ENCODE measurements around the gene GPR87. TPM values are rescaled to one million over a fixed set of nuclear protein-coding genes. Genes with fewer than 3 reads are reported as not detected.

GPR87 gene
- total RNA-seq, 1 donor from 2014 or later: not detected

GRCh38 chr3:151248772-151249337 is 67.8 kb downstream of the GPR87 start:
- Histone ChIP-seq H3K36me3 (ENCODE audit: control insufficient read depth in 3 of 3, insufficient read depth in 3 of 3, low read length in 3 of 3) (no peaks in the 10 kb centered on the region), H3K4me1 (ENCODE audit: control insufficient read depth in 3 of 3, insufficient read depth in 3 of 3, low read length in 3 of 3) (no peaks in the 10 kb centered on the region), H3K9me3 (ENCODE audit: control insufficient read depth in 3 of 3, low read length in 3 of 3) (no peaks in the 10 kb centered on the region), H3K27me3 (ENCODE audit: control insufficient read depth in 3 of 3, insufficient read depth in 3 of 3, low read length in 3 of 3) (no peaks in the 10 kb centered on the region), H3K4me3 (ENCODE audit: low read length in 3 of 3) (no peak overlapping the region), H3K9ac (ENCODE audit: low read depth in 1 of 3, low read length in 3 of 3) (no peak overlapping the region), H3K27ac (ENCODE audit: low read depth, low read length) (no peak overlapping the region)

Other genes with a start within 250 kb of the GPR87 start
- gene MED12L, start 231.2 kb downstream of the GPR87 start, total RNA-seq: 8.9 TPM
- gene GPR171, start 113.6 kb downstream of the GPR87 start, total RNA-seq: 1.6 TPM
- 1.6 TPM for gene P2RY14, start 38.3 kb downstream of the GPR87 start, total RNA-seq
- 2.6 TPM for gene P2RY13, start 12.7 kb upstream of the GPR87 start, total RNA-seq
- 0.52 TPM for gene P2RY12, start 67.9 kb upstream of the GPR87 start, total RNA-seq
- gene IGSF10, start 144.2 kb upstream of the GPR87 start, total RNA-seq: 18.3 TPM

Data from skeletal muscle tissue (tissue), 4 donors.